PC-9 (cell line): ENCODE measurements around the gene NHLRC1. TPM values are rescaled to one million over a fixed set of nuclear protein-coding genes. Genes with fewer than 3 reads are reported as not detected.

Experiments used
- BruUV-seq: library from RNA; stranded (reverse); fragments of 400-500 nt; replicated peaks from 2 replicates; lab custom pipeline; 2021; lab: Mats Ljungman, UMichigan
- CTCF ChIA-PET: fragments of 300-600 bp; sonication (Branson Sonifier 250); formaldehyde crosslinking; loops from one replicate; lab custom pipeline; 2022; ENCODE audit warnings: antibody characterized with exemption; lab: Charles Lee
- POLR2A ChIA-PET: fragments of 300-600 bp; sonication (Branson Sonifier 250); formaldehyde crosslinking; loops from one replicate; lab custom pipeline; 2022; ENCODE audit warnings: antibody characterized with exemption; ENCODE audit not compliant: unreplicated experiment; lab: Charles Lee
- DNase-seq, 2 experiments: peaks; one replicate each; pipeline versions ENCODE4 v3.0.0 to v3.0.0-alpha.2; 2015 to 2022; ENCODE audit warnings: mixed read lengths in 1 of 2
- H2AFZ ChIP-seq: fragments of 200-600 bp; sonication (generic); 2 replicates; pipeline ENCODE4 v1.8.1; 2017; ENCODE audit warnings: antibody characterized with exemption
- H3F3A ChIP-seq: fragments of 200-600 bp; sonication (generic); 2 replicates; pipeline ENCODE4 v1.8.1; 2017; ENCODE audit warnings: antibody characterized with exemption, mild to moderate bottlenecking, low read depth; ENCODE audit not compliant: insufficient read depth
- H3K27ac ChIP-seq: fragments of 200-600 bp; sonication (generic); 2 replicates; pipeline ENCODE4 v1.6.1; 2016; ENCODE audit warnings: mixed run types
- H3K27me3 ChIP-seq: fragments of 200-600 bp; sonication (generic); 2 replicates; pipeline ENCODE4 v1.6.1; 2016; ENCODE audit warnings: low read depth, mixed run types; ENCODE audit not compliant: insufficient read depth
- H3K36me3 ChIP-seq: fragments of 200-600 bp; sonication (generic); 2 replicates; pipeline ENCODE4 v1.6.1; 2016; ENCODE audit warnings: low read depth, mixed run types
- H3K4me1 ChIP-seq: fragments of 200-600 bp; sonication (generic); replicated peaks from 2 replicates; pipeline ENCODE4 v1.6.1; 2016; ENCODE audit warnings: mixed run types; ENCODE audit not compliant: insufficient read depth
- H3K4me2 ChIP-seq: fragments of 200-600 bp; sonication (generic); 2 replicates; pipeline ENCODE4 v1.6.1; 2017; ENCODE audit warnings: mixed run types
- H3K4me3 ChIP-seq: fragments of 200-600 bp; sonication (generic); 2 replicates; pipeline ENCODE4 v1.6.1; 2016; ENCODE audit warnings: mixed run types
- H3K79me2 ChIP-seq: fragments of 200-600 bp; sonication (generic); 2 replicates; pipeline ENCODE4 v1.6.1; 2017; ENCODE audit warnings: low read depth, mixed run types
- H3K9me2 ChIP-seq: fragments of 200-600 bp; sonication (generic); 2 replicates; pipeline ENCODE4 v1.8.1; 2017; ENCODE audit warnings: mild to moderate bottlenecking; ENCODE audit not compliant: insufficient read depth
- H3K9me3 ChIP-seq: fragments of 200-600 bp; sonication (generic); 2 replicates; pipeline ENCODE4 v1.8.1; 2016; ENCODE audit warnings: low read depth; ENCODE audit not compliant: insufficient read depth
- H4K20me1 ChIP-seq: fragments of 200-600 bp; sonication (generic); 2 replicates; pipeline ENCODE4 v1.8.1; 2017; ENCODE audit not compliant: insufficient read depth
- EZH2 ChIP-seq: fragments of 200-600 bp; sonication (generic); IDR thresholded peaks from 2 replicates; pipeline ENCODE4 v1.8.0; 2017; ENCODE audit warnings: antibody characterized with exemption, low read depth
- intact Hi-C: fragments of 100-400 bp; cut with micrococcal nuclease; formaldehyde crosslinking; loops from one replicate; pipeline ENCODE4 v1.10.0; 2022; ENCODE audit not compliant: unreplicated experiment
- total RNA-seq: library from RNA; stranded (reverse); gene quantifications from 2 replicates; pipeline ENCODE4 v1.2.3, GENCODE V29; 2021
- TF ChIP-seq, protein P1 (sequence below): fragments of 200-600 bp; sonication (generic); conservative IDR thresholded peaks from 2 replicates; pipeline ENCODE4 v1.6.1; 2017; ENCODE audit warnings: mixed run types, antibody characterized with exemption, mild to moderate bottlenecking, moderate library complexity

NHLRC1 gene
- total RNA-seq, 1 experiment from 2014 or later = 1.0 TPM

DNA sequence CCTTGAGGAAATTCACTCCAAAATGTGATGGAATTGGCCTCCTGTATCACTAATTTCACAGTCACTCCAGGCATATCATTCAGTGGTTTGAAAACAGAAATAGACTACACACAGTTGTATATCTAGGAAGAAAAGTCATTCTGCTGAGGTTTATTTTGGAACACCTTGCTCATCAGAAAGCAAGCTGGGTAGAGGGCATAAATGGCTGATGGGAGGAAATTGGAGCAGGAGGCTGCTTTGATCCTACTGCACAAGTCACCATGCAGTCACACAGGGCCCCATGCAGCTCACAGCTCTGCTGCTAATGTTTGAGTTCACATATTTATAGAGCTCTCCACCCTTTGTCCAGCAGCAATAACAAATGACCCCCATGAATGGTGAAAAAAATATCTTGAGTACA, 12.3 kb downstream of the NHLRC1 start:
- no peaks in the 10 kb centered on the region for H3F3A ChIP-seq
- ChIA-PET CTCF (no interaction called here), POLR2A (no interaction called here)
- no peaks in the 10 kb centered on the region for H3K36me3 ChIP-seq
- H3K4me1 ChIP-seq = no peaks in the 10 kb centered on the region
- no peaks in the 10 kb centered on the region for H4K20me1 ChIP-seq
- no peaks in the 10 kb centered on the region for H3K79me2 ChIP-seq
- H3K27ac ChIP-seq = no peak overlapping the region
- DNase-seq = no peak
- H3K9me2 ChIP-seq = no peaks in the 10 kb centered on the region
- intact Hi-C loops = no loop called here
- H3K4me3 ChIP-seq = no peak overlapping the region
- H2AFZ ChIP-seq = no peak overlapping the region
- TF ChIP-seq, protein P1, sequence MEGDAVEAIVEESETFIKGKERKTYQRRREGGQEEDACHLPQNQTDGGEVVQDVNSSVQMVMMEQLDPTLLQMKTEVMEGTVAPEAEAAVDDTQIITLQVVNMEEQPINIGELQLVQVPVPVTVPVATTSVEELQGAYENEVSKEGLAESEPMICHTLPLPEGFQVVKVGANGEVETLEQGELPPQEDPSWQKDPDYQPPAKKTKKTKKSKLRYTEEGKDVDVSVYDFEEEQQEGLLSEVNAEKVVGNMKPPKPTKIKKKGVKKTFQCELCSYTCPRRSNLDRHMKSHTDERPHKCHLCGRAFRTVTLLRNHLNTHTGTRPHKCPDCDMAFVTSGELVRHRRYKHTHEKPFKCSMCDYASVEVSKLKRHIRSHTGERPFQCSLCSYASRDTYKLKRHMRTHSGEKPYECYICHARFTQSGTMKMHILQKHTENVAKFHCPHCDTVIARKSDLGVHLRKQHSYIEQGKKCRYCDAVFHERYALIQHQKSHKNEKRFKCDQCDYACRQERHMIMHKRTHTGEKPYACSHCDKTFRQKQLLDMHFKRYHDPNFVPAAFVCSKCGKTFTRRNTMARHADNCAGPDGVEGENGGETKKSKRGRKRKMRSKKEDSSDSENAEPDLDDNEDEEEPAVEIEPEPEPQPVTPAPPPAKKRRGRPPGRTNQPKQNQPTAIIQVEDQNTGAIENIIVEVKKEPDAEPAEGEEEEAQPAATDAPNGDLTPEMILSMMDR = no peak
- no peak for TF ChIP-seq EZH2
- no peaks in the 10 kb centered on the region for H3K9me3 ChIP-seq
- no peak overlapping the region for H3K4me2 ChIP-seq
- no TSS peak for BruUV-seq
- H3K27me3 ChIP-seq = no peaks in the 10 kb centered on the region

DNA sequence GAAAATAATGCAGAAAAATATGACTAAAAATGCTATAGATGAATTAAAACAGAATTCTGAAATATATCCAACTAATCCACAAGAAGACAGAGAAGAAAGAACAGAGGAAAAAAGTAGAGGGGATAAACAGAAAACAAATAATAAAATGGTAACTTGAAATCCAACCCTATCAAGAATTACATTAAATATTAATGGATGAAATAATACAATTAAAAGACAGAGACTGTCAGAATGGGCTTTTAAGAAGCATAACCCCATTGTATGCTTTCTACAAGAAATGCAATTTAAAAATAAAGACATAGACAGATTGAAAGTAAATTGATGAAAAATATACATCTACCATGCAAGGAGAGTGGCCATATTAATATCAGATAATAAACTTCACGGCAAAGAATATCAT, 15.4 kb downstream of the NHLRC1 start:
- ChIA-PET CTCF (no interaction called here), POLR2A (no interaction called here)
- H3K4me1 ChIP-seq = no peaks in the 10 kb centered on the region
- H3K79me2 ChIP-seq = no peaks in the 10 kb centered on the region
- intact Hi-C loops = no loop called here
- no peak for TF ChIP-seq EZH2
- TF ChIP-seq, protein P1 = no peak
- no peaks in the 10 kb centered on the region for H3K9me3 ChIP-seq
- no peaks in the 10 kb centered on the region for H3K9me2 ChIP-seq
- no peak overlapping the region for H2AFZ ChIP-seq
- no peak overlapping the region for H3K27ac ChIP-seq
- no peaks in the 10 kb centered on the region for H3K36me3 ChIP-seq
- no peaks in the 10 kb centered on the region for H3F3A ChIP-seq
- no peaks in the 10 kb centered on the region for H3K27me3 ChIP-seq
- H4K20me1 ChIP-seq = no peaks in the 10 kb centered on the region
- no TSS peak for BruUV-seq
- no peak for DNase-seq
- no peak overlapping the region for H3K4me2 ChIP-seq
- H3K4me3 ChIP-seq = no peak overlapping the region

DNA sequence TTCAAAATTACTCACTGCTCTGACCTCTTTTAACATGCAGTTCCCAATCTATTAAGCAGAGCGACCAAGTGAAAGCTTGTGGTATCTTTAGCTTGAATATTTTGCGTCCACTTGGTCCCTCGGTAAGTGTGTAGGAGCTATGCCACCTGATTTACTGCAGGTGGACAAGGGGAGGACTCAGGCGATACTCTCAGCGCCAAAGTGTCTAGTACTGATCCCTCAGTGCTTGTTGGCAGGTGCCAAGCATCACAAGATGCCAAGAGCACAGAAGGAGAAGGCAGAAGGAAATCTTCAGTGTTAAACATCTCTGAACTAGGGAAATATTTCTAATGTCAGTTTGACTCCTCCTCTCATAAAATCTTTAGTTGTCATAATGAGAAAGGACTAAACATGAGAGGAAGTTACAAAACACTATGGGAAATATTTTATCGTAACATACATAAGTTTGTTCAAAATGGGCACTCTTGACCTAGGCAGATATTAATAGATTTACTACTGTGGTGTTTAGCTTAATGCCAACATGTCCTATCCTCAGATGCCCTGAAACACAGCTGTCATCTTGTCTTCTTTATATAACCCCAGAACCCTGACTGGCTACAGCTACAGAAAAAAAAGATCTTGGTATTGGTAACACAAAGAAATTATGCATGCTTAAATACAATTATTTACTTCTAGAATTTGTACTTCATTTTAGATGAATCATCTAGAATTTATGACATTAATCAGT, 19.5 kb downstream of the NHLRC1 start:
- Histone ChIP-seq H3K4me3 (no peak overlapping the region), H4K20me1 (no peaks in the 10 kb centered on the region), H3K4me1 (peaks cover 5% of the 10 kb centered on the region; the same call in 1 of the 2 replicates), H3K27me3 (no peaks in the 10 kb centered on the region), H3K27ac (no peak overlapping the region), H3K36me3 (no peaks in the 10 kb centered on the region), H3K79me2 (no peaks in the 10 kb centered on the region), H3F3A (no peaks in the 10 kb centered on the region), H3K9me2 (no peaks in the 10 kb centered on the region), H3K4me2 (no peak overlapping the region), H2AFZ (no peak overlapping the region), H3K9me3 (no peaks in the 10 kb centered on the region)
- ChIA-PET CTCF (no interaction called here), POLR2A (no interaction called here)
- DNase-seq = no peak
- TF ChIP-seq, protein P1 = no peak
- TF ChIP-seq EZH2 = no peak
- intact Hi-C loops = no loop called here
- BruUV-seq = no TSS peak
